ENCODE data around the gene PCDHGC4. TPM values are rescaled to one million over a fixed set of nuclear protein-coding genes. Genes with fewer than 3 reads are reported as not detected.
A peak's percentile ranks its signal among the peaks of the same experiment; 100 is the strongest.

PCDHGC4 gene
- total and polyA plus RNA-seq, 2 of the 8 experiments (the other 6 are each of a cell fraction or from before 2014, with no cell fraction given), result 2.1 to 2.4 TPM

DNA sequence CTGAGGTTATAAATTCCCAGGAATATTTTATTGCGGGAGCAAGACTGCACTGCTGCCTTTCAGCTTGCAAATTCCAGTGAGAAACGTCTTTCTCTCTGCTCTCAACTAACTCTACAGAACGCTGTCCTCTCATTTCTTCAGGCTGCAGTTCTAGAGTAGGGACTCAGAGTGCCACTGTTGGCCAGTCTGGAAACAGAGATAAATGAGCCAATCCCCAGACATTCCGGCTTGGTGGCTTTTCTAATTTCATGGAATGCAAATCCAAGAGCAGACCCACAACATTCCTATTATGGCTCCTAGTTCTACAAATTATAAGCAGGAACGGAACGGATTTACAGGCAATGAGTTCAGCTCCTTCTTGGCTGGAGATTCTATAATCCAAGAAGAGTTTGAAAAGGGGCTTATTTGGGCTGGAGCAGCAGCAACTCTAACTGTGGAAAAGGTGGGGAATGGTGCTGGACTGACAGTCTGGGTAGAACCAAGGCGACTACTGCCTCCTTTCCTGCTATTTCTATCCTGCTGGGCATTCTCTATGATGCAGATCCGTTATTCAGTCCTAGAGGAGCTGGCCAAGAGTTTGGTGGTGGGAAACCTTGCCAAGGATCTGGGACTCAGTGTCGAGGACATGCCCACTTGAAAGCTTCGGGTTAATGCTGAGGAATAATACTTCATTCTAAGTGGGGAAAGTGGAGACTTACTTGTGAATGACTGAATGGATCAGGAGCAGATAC is 45.3 kb upstream of the PCDHGC4 start:
- Histone ChIP-seq H3K27me3 (replicated peaks in 1 of 4; ENCODE audit: control insufficient read depth in 3 of 4, extremely low read depth in 1 of 4, insufficient read depth in 3 of 4, low read length in 3 of 4) (no peaks in the 10 kb centered on the region), H4K20me1 (replicated peaks in 1 of 2; ENCODE audit: control insufficient read depth in 1 of 2, insufficient read depth in 2 of 2, low read length in 2 of 2) (peaks cover 0 to 2% of the 10 kb centered on the region in 2 experiments), H3K23me2 (ENCODE audit: low read depth, low read length) (no peaks in the 10 kb centered on the region), H4K8ac (ENCODE audit: extremely low read depth, insufficient read depth, low read length) (no peak overlapping the region), H3K4ac (replicated peaks; ENCODE audit: insufficient read length, low read depth, low read length) (no peak overlapping the region), H3K4me3 (ENCODE audit: extremely low read depth in 1 of 4, insufficient read depth in 2 of 4, low read depth in 3 of 4, low read length in 4 of 4) (no peak overlapping the region), H2BK5ac (ENCODE audit: low read depth, low read length) (no peak overlapping the region), H4K91ac (replicated peaks; ENCODE audit: insufficient read length, low read length) (no peak overlapping the region), H4K5ac (ENCODE audit: insufficient read length, low read depth, low read length) (no peak overlapping the region), H3K4me2 (ENCODE audit: insufficient read depth in 1 of 2, low read depth in 2 of 2, low read length in 2 of 2) (no peak overlapping the region), H2BK120ac (replicated peaks; ENCODE audit: low read depth, low read length) (no peak overlapping the region), H3K18ac (ENCODE audit: extremely low read depth, low read length) (no peak overlapping the region), H3K79me1 (ENCODE audit: low read depth, low read length) (no peaks in the 10 kb centered on the region), H3K36me3 (ENCODE audit: control insufficient read depth in 2 of 4, insufficient read depth in 4 of 4, low read length in 3 of 4) (no peaks in the 10 kb centered on the region), H3K23ac (ENCODE audit: insufficient read length) (no peak overlapping the region), H2BK15ac (ENCODE audit: low read length) (no peak overlapping the region), H3K56ac (replicated peaks; ENCODE audit: insufficient read length, low read depth, low read length) (no peak overlapping the region), H2AFZ (ENCODE audit: low read length) (no peak overlapping the region), H2BK20ac (ENCODE audit: low read length) (no peak overlapping the region), H3K4me1 (replicated peaks in 1 of 4; ENCODE audit: control insufficient read depth in 3 of 4, insufficient read depth in 4 of 4, low read length in 3 of 4) (no peaks in the 10 kb centered on the region), H3K27ac (ENCODE audit: low read depth, low read length) (no peak overlapping the region), H2BK12ac (ENCODE audit: low read depth, low read length) (no peak overlapping the region), H2AK5ac (ENCODE audit: low read depth, low read length) (no peak overlapping the region), H3K14ac (ENCODE audit: insufficient read length) (no peak overlapping the region), H3K9ac (replicated peaks in 1 of 4; ENCODE audit: extremely low read depth in 1 of 4, low read depth in 3 of 4, low read length in 3 of 4) (no peak overlapping the region), H3K79me2 (ENCODE audit: control insufficient read depth in 1 of 2, insufficient read depth in 2 of 2, low read length in 2 of 2) (no peaks in the 10 kb centered on the region), H3K9me3 (ENCODE audit: insufficient read depth in 2 of 2, low read depth in 1 of 2, low read length in 1 of 2) (peaks cover 2 to 6% of the 10 kb centered on the region in 2 experiments; a peak in 1 of 4 replicates)
- TF ChIP-seq RAD21 (IDR thresholded peaks at IDR 0.05 in 1 of 2, conservative IDR thresholded peaks at IDR 0.05 in 1 of 2; ENCODE audit: low read depth in 2 of 2, low read length in 2 of 2), result peak in 1 of 2 experiments; percentile 33; a peak in 2 of 4 replicates
- no peak for TF ChIP-seq KDM5A (IDR thresholded peaks at IDR 0.05; ENCODE audit: low read length)
- TF ChIP-seq SIRT6 (IDR thresholded peaks at IDR 0.05; ENCODE audit: low read length), result no peak
- no peak for TF ChIP-seq E2F6 (IDR thresholded peaks at IDR 0.05)
- FAIRE-seq (no peak), DNase-seq (ENCODE audit: low read depth in 1 of 2, low spot score in 2 of 2) (no peak)
- ChIA-PET POLR2A (ENCODE audit: partially characterized antibody) (interaction anchor here (0.9 to 1.0 kb wide), 2 partner anchors 70 to 195 kb away, joined by 3 to 6 read pairs; partner anchors contain the start of gene PCDHB15), CTCF (ENCODE audit: partially characterized antibody) (interaction anchor here (0.6 to 4.9 kb wide), 27 partner anchors 9 to 226 kb away, joined by 3 to 22 read pairs (median 4); partner anchors contain the start of genes PCDHB13, PCDHGA10, PCDHGA11 and PCDHGA12)
- 81% methylated on average over 10 of the region's 10 CpGs; no CpG with 5 or more reads in 1 of the 2 experiments for WGBS, 2 experiments (ENCODE audit: extremely low coverage in 1 of 2, insufficient coverage in 1 of 2, insufficient read length in 1 of 2, insufficient replicate concordance in 2 of 2, low coverage in 1 of 2, low lambda C conversion rate in 2 of 2, missing lambda C conversion rate in 1 of 2)
